8988T (cell line): ENCODE measurements around the gene ZFYVE26.

Source experiments
- DNase-seq: peaks from one replicate; pipeline ENCODE4 v3.0.0; 2011

ZFYVE26 gene

GRCh38 chr14:67815573-67816225, 691 bp downstream of the ZFYVE26 start:
- no peak for DNase-seq

GRCh38 chr14:67814821-67815220, 1.6 kb downstream of the ZFYVE26 start:
- DNase-seq, result no peak

GRCh38 chr14:67806246-67806645, 10.1 kb downstream of the ZFYVE26 start:
- no peak for DNase-seq

- DNase-seq, result no peak
Measured at GRCh38 chr14:67800743-67801142, 15.6 kb downstream of the ZFYVE26 start.

- no peak for DNase-seq
Measured at GRCh38 chr14:67798731-67799130, 17.7 kb downstream of the ZFYVE26 start.

- no peak for DNase-seq
Measured at GRCh38 chr14:67787673-67788072, 28.7 kb downstream of the ZFYVE26 start.

- no peak for DNase-seq
Measured at GRCh38 chr14:67785270-67786109, 30.9 kb downstream of the ZFYVE26 start.

- no peak for DNase-seq
Measured at GRCh38 chr14:67784244-67784823, 32.1 kb downstream of the ZFYVE26 start.

GRCh38 chr14:67782090-67782489, 34.3 kb downstream of the ZFYVE26 start:
- DNase-seq, result no peak

GRCh38 chr14:67778792-67779191, 37.6 kb downstream of the ZFYVE26 start:
- no peak for DNase-seq

GRCh38 chr14:67776653-67777322, 39.6 kb downstream of the ZFYVE26 start:
- DNase-seq, result no peak

GRCh38 chr14:67773844-67774377, 42.5 kb downstream of the ZFYVE26 start:
- no peak for DNase-seq

- no peak for DNase-seq
Measured at GRCh38 chr14:67768219-67768618, 48.2 kb downstream of the ZFYVE26 start.

GRCh38 chr14:67766035-67766680, 50.2 kb downstream of the ZFYVE26 start:
- DNase-seq, result no peak

GRCh38 chr14:67765192-67765834, 51.1 kb downstream of the ZFYVE26 start:
- no peak for DNase-seq

- DNase-seq, result no peak
Measured at GRCh38 chr14:67764496-67764895, 51.9 kb downstream of the ZFYVE26 start.

- no peak for DNase-seq
Measured at GRCh38 chr14:67763158-67763822, 53.1 kb downstream of the ZFYVE26 start.

GRCh38 chr14:67762051-67762450, 54.3 kb downstream of the ZFYVE26 start:
- DNase-seq, result no peak

GRCh38 chr14:67759916-67760315, 56.5 kb downstream of the ZFYVE26 start:
- no peak for DNase-seq

GRCh38 chr14:67757175-67757574, 59.2 kb downstream of the ZFYVE26 start:
- no peak for DNase-seq

- no peak for DNase-seq
Measured at GRCh38 chr14:67756496-67756895, 59.9 kb downstream of the ZFYVE26 start.
